ENCODE measurements around the gene UNG.
"Not testable (repeated sequence)": the region's sequence is repeated elsewhere in the genome, so short reads cannot be mapped to it uniquely, and the experiment has no call there.

Gene UNG

DNA sequence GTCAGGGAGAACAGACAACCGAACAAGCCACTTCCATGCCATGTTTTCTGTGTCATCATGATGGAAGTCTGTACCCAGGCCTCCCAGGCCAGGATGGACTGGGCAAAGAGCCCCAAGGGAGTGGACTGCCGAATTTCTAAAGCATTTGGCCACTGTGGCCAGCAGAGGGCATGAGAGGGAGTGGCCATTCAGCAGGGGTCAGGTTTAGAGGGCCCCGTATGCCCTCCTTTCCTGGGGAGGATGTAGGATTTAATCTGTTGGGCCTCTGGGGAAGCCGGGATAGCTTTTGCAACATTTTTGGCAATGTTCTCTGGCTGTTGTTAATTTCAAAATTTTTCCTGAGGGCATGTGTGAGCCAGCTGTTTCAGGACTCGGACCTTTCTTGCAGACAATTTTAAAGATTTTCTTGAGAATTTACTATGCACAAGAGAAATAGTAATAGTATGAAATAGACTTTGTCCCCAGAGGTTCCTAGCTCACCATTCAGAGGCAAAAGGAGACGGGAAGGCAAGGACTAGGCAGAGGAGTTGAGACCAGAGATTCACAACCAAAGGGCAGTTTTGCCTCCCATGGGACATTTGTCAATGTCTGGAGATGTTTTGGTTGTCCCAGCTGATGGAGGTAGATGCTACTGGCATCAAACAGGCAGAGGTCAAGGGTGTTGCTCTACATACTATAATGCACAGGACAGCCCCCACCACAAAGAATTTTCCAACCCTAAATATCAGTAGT, 37.0 kb downstream of the UNG start:
- Histone ChIP-seq H3K9ac (no peak overlapping the region), H3K4me3 (no peak overlapping the region), H4K20me1 (no peaks in the 10 kb centered on the region), H3K4me1 (peaks cover 0 to 15% (median 8%) of the 10 kb centered on the region in 10 experiments; a peak in 9 of 20 replicates), H3K27me3 (no peaks in the 10 kb centered on the region), H3K36me3 (no peaks in the 10 kb centered on the region), H3K4me2 (no peak overlapping the region), H3K9me3 (replicated peaks in 1 of 11) (peaks cover 7 to 15% (median 12%) of the 10 kb centered on the region in 11 experiments; a peak in 20 of 22 replicates), H3K27ac (no peak overlapping the region)
- TF ChIP-seq Cebpa-rat (IDR thresholded peaks at IDR 0.05), result no peak

DNA sequence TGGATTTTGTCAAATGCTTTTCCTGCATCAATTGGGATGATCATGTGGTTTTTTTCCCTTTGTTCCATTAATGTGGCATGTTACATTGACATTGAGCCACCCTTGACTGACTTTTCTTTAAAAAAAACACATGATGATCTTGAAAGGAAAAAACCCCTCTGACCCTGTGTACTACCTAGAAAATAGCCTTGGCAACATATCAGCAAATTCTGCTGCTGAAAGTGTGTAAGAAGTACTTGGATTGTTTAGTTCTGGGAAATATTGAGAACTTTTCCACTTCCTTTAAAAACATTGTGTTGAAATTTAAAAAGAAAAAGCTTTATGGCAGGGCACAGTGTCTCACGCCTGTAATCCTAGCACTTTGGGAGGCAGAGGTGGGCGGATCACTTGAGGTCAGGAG, 39.7 kb downstream of the UNG start:
- no peaks in the 10 kb centered on the region for H3K4me1 ChIP-seq
- H3K9me3 ChIP-seq (replicated peaks in 1 of 11), result peaks cover 7 to 15% (median 12%) of the 10 kb centered on the region in 11 experiments; a peak in 20 of 22 replicates
- no peak for TF ChIP-seq Cebpa-rat (IDR thresholded peaks at IDR 0.05)

DNA sequence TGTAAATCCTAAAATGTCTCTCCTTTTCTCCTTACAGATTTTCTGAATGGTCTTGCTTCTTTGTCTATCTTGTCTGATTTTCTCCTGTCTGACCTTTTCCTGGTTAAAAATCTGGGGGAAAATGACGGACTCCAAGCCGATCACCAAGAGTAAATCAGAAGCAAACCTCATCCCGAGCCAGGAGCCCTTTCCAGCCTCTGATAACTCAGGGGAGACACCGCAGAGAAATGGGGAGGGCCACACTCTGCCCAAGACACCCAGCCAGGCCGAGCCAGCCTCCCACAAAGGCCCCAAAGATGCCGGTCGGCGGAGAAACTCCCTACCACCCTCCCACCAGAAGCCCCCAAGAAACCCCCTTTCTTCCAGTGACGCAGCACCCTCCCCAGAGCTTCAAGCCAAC, 42.0 kb downstream of the UNG start:
- Histone ChIP-seq H3K4me2 (no peak overlapping the region), H3K27me3 (no peaks in the 10 kb centered on the region), H3K27ac (no peak overlapping the region), H4K20me1 (no peaks in the 10 kb centered on the region), H3K9ac (no peak overlapping the region), H3K4me1 (no peaks in the 10 kb centered on the region), H3K4me3 (no peak overlapping the region), H3K9me3 (replicated peaks in 1 of 11) (peaks cover 7 to 15% (median 12%) of the 10 kb centered on the region in 11 experiments; a peak in 20 of 22 replicates), H3K36me3 (no peaks in the 10 kb centered on the region)
- no peak for TF ChIP-seq Cebpa-rat (IDR thresholded peaks at IDR 0.05)

More for the DNA sequence above, 39.7 kb downstream of the UNG start:
- Histone ChIP-seq H3K4me2 (no peak overlapping the region), H3K4me3 (no peak overlapping the region), H3K9ac (no peak overlapping the region), H3K27me3 (no peaks in the 10 kb centered on the region), H3K27ac (no peak overlapping the region), H4K20me1 (no peaks in the 10 kb centered on the region), H3K36me3 (no peaks in the 10 kb centered on the region)

DNA sequence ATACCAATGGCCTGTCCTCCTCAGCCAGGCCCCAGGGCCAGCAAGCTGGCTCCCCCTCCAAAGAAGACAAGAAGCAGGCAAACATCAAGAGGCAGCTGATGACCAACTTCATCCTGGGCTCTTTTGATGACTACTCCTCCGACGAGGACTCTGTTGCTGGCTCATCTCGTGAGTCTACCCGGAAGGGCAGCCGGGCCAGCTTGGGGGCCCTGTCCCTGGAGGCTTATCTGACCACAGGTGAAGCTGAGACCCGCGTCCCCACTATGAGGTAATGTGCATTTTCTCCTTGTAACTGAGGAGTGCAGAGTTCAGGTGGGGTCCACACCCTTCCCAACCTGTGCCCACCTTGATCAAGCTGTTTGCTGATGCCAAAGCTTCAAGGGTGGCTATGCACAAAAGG, 42.4 kb downstream of the UNG start:
- Histone ChIP-seq H3K4me2 (no peak overlapping the region), H3K9me3 (replicated peaks in 1 of 11) (peaks cover 7 to 15% (median 12%) of the 10 kb centered on the region in 11 experiments; a peak in 20 of 22 replicates)

DNA sequence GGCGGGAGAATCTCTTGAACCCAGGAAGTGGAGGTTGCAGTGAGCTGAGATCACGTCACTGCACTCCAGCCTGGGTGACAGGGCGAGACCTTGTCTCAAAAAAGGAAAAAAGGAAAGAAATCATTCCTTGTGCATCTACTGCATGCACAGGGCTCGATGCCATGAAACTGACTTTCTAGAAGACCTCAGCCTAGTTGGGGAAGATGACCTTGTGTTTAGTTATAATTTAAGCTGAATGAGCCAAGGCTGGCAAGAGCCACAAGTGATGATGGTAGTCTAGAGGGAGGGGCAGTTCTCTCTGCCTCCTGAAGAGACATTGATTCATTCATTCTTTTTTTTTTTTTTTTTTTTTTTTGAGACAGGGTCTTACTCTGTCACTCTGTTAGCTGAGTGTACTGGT, 43.2 kb downstream of the UNG start:
- no peak overlapping the region for H3K27ac ChIP-seq
- no peak overlapping the region for H3K4me2 ChIP-seq

More for the DNA sequence above, 42.4 kb downstream of the UNG start:
- no peak overlapping the region for H3K9ac ChIP-seq
- no peak overlapping the region for H3K4me3 ChIP-seq
- no peaks in the 10 kb centered on the region for H4K20me1 ChIP-seq
- no peaks in the 10 kb centered on the region for H3K4me1 ChIP-seq
- no peak for TF ChIP-seq Cebpa-rat (IDR thresholded peaks at IDR 0.05)
- H3K27me3 ChIP-seq, result no peaks in the 10 kb centered on the region
- H3K27ac ChIP-seq, result no peak overlapping the region
- no peaks in the 10 kb centered on the region for H3K36me3 ChIP-seq

DNA sequence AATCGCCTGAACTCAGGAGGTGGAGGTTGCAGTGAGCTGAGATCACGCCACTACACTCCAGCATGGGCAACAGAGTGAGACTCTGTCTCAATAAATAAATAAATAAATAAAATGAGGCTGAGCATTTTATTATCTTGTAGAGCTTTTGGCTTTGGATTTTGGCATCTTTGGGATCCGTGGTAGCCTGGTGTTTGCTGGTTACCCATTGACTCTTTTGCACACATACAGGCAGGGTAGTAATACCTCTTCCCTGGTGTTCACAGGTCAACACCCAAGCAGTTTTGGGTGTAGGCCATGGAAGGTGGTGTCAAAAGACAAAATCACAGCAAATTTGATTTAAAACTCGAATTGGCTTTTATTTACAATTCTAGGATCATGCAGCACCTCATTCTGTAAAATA, 46.8 kb downstream of the UNG start:
- no peaks in the 10 kb centered on the region for H3K9me3 ChIP-seq (replicated peaks in 1 of 11)
- TF ChIP-seq Cebpa-rat (IDR thresholded peaks at IDR 0.05), result no peak
- no peak overlapping the region for H3K4me3 ChIP-seq
- peaks cover 0 to 11% (median 9%) of the 10 kb centered on the region in 10 experiments; a peak in 10 of 20 replicates for H3K4me1 ChIP-seq
- no peaks in the 10 kb centered on the region for H3K27me3 ChIP-seq
- no peaks in the 10 kb centered on the region; a peak in 1 of 22 replicates for H4K20me1 ChIP-seq
- H3K4me2 ChIP-seq, result no peak overlapping the region
- H3K36me3 ChIP-seq, result no peaks in the 10 kb centered on the region
- H3K9ac ChIP-seq, result no peak overlapping the region
- no peak overlapping the region for H3K27ac ChIP-seq

More for the DNA sequence above, 43.2 kb downstream of the UNG start:
- Histone ChIP-seq H3K4me3 (no peak overlapping the region), H3K36me3 (no peaks in the 10 kb centered on the region), H3K9me3 (replicated peaks in 1 of 11) (peaks cover 7 to 15% (median 12%) of the 10 kb centered on the region in 11 experiments; a peak in 20 of 22 replicates), H3K27me3 (no peaks in the 10 kb centered on the region), H3K4me1 (no peaks in the 10 kb centered on the region), H4K20me1 (no peaks in the 10 kb centered on the region), H3K9ac (no peak overlapping the region)
- TF ChIP-seq Cebpa-rat (IDR thresholded peaks at IDR 0.05), result no peak

DNA sequence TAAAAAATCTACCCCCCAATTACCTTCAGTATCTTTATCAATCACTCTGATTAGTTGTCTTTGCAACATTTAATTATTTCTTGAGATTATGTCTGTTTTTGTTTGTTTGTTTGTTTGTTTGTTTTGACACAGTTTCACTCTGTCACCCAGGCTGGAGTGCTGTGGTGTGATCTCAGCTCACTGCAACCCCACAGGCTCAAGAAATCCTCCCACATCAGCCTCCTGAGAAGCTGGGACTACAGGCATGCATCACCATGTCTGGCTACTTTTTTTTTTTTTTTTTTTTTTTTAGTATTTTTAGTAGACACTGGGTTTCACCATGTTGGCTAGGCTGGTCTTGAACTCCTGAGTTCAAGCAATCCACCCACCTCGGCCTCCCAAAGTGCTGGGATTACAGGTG, 49.7 kb downstream of the UNG start:
- H3K36me3 ChIP-seq; H4K20me1 ChIP-seq; H3K4me3 ChIP-seq; H3K27me3 ChIP-seq; H3K9me3 ChIP-seq (replicated peaks in 1 of 11); H3K9ac ChIP-seq; H3K4me2 ChIP-seq; H3K27ac ChIP-seq: not testable (repeated sequence)
- H3K4me1 ChIP-seq, result peaks cover 0 to 11% (median 9%) of the 10 kb centered on the region in 10 experiments; a peak in 10 of 20 replicates

DNA sequence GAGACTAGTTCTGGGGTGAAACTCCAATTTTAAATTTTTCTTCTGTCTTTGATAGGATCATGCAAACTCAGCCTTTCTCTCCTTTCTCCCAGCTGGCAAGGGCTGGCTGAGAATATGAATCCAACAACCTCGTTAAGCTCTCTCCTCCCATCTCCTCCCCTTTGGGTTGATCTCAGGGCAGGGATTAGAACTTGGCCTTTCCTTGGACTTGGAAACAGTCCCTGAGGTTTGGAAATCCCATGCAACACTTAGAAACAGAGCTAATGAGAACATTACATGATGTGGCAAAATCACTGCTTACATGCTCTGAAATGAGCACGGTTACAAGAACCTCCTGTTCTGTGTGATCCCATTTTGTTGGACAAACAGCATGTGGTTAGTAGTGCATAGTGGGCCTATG, 50.6 kb downstream of the UNG start:
- Histone ChIP-seq H3K9me3 (replicated peaks in 1 of 11) (no peaks in the 10 kb centered on the region), H3K9ac (no peak overlapping the region), H3K27ac (no peak overlapping the region), H3K4me1 (peaks cover 0 to 11% (median 9%) of the 10 kb centered on the region in 10 experiments; a peak in 10 of 20 replicates), H3K4me2 (no peak overlapping the region), H3K36me3 (no peaks in the 10 kb centered on the region), H4K20me1 (peaks cover 0 to 3% (median 0%) of the 10 kb centered on the region in 11 experiments; a peak in 1 of 22 replicates), H3K27me3 (peaks cover 0 to 3% (median under 1%) of the 10 kb centered on the region in 11 experiments; a peak in 5 of 22 replicates), H3K4me3 (no peak overlapping the region)
- TF ChIP-seq Cebpa-rat (IDR thresholded peaks at IDR 0.05), result no peak

DNA sequence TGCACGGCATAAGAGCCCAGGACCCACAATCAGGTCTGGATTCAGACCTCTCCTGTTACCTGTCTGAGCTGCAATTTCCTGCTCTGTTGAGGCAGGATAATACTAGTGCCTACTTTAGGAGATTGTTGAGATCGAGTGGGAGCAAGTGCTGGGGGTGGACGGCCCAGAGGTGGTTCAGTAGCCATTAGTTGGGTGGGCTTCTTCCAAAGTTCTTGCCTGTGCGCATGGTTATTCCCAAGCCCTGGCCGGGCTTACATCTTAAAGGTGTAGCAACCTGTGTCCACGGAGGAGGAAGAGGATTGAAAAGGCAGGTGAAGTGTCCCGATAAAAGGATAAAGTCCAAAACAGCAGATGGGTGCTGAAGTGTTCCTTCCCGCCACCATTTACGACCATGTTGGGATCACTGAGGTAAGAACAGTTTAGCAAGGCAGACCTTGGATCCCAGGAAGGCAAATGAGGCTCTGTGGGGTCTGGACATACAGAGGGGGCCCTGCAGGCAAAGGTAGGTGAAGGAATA, 52.8 kb downstream of the UNG start:
- H3K27me3 ChIP-seq, result peaks cover 13 to 19% (median 16%) of the 10 kb centered on the region in 11 experiments
- H3K9ac ChIP-seq, result no peak overlapping the region
- no peak overlapping the region for H3K4me2 ChIP-seq
- peaks cover 6 to 24% (median 17%) of the 10 kb centered on the region in 10 experiments; a peak in 18 of 20 replicates for H3K4me1 ChIP-seq
- no peaks in the 10 kb centered on the region for H3K9me3 ChIP-seq (replicated peaks in 1 of 11)
- H3K36me3 ChIP-seq, result no peaks in the 10 kb centered on the region
- no peak for TF ChIP-seq Cebpa-rat (IDR thresholded peaks at IDR 0.05)
- H3K4me3 ChIP-seq, result no peak overlapping the region
- no peak overlapping the region for H3K27ac ChIP-seq
- peaks cover 0 to 3% (median 0%) of the 10 kb centered on the region in 11 experiments; a peak in 2 of 22 replicates for H4K20me1 ChIP-seq
